Measurements from ENCODE around the gene HRG. TPM values are rescaled to one million over a fixed set of nuclear protein-coding genes. Genes with fewer than 3 reads are reported as not detected.

Gene HRG
- total and polyA plus RNA-seq, 2 of the 8 experiments (the other 6 are each of a cell fraction or from before 2014, with no cell fraction given) = 0.03 to 0.15 TPM

- TF ChIP-seq FOSL1 (IDR thresholded peaks at IDR 0.05; ENCODE audit: insufficient read depth, low read depth, low read length) (no peak), CBX8 (IDR thresholded peaks at IDR 0.05; ENCODE audit: borderline replicate concordance, low read depth, low read length) (no peak), POLR2A (IDR thresholded peaks at IDR 0.05; ENCODE audit: control extremely low read depth in 1 of 2, low read depth in 2 of 2, low read length in 2 of 2) (no peak)
Observed at GRCh38 chr3:186694288-186695032, 28.6 kb downstream of the HRG start (continued).
